NCI-H1092 (cell line): ENCODE data around the gene SLC12A5.
"Not testable (repeated sequence)": the region's sequence is repeated elsewhere in the genome, so short reads cannot be mapped to it uniquely, and the experiment has no call there.

Experiments
- DNase-seq: peaks from one replicate; lab custom pipeline; 2025; lab: John Stamatoyannopoulos, UW

Gene SLC12A5

GRCh38 chr20:46028772-46029371 is at the start of gene SLC12A5:
TSS of gene SLC12A5 (plus strand) at chr20:46029215. CDS start at chr20:46029345, 130 bp downstream.
- DNase-seq, result no peak

GRCh38 chr20:45981261-45981660 is 47.8 kb upstream of the SLC12A5 start:
- DNase-seq, result no peak

GRCh38 chr20:45983279-45983743 is 45.7 kb upstream of the SLC12A5 start:
- DNase-seq, result no peak

GRCh38 chr20:45985573-45985972 is 43.4 kb upstream of the SLC12A5 start:
- DNase-seq, result no peak

GRCh38 chr20:45987108-45987780 is 41.8 kb upstream of the SLC12A5 start:
- no peak for DNase-seq

- DNase-seq, result not testable (repeated sequence)
Measured at GRCh38 chr20:45988830-45989229, 40.2 kb upstream of the SLC12A5 start.

- DNase-seq, result no peak
Measured at GRCh38 chr20:45991616-45992015, 37.4 kb upstream of the SLC12A5 start.

- no peak for DNase-seq
Measured at GRCh38 chr20:45993197-45993951, 35.6 kb upstream of the SLC12A5 start.

- no peak for DNase-seq
Measured at GRCh38 chr20:45994761-45995493, 34.1 kb upstream of the SLC12A5 start.

- DNase-seq, result not testable (repeated sequence)
Measured at GRCh38 chr20:45995495-45996097, 33.4 kb upstream of the SLC12A5 start.

- DNase-seq, result no peak
Measured at GRCh38 chr20:45997187-45997586, 31.8 kb upstream of the SLC12A5 start.

GRCh38 chr20:45998337-45998736 is 30.7 kb upstream of the SLC12A5 start:
- no peak for DNase-seq

- no peak for DNase-seq
Measured at GRCh38 chr20:45998761-45999160, 30.3 kb upstream of the SLC12A5 start.

- DNase-seq, result no peak
Measured at GRCh38 chr20:45999557-46000261, 29.3 kb upstream of the SLC12A5 start.

GRCh38 chr20:46000262-46000996 is 28.6 kb upstream of the SLC12A5 start:
- no peak for DNase-seq

- DNase-seq, result no peak
Measured at GRCh38 chr20:46001498-46001897, 27.5 kb upstream of the SLC12A5 start.

- DNase-seq, result no peak
Measured at GRCh38 chr20:46002008-46002407, 27.0 kb upstream of the SLC12A5 start.

GRCh38 chr20:46004187-46004586 is 24.8 kb upstream of the SLC12A5 start:
- no peak for DNase-seq

- no peak for DNase-seq
Measured at GRCh38 chr20:46004889-46005473, 24.0 kb upstream of the SLC12A5 start.
